Measurements from ENCODE around the gene HES2.
"Not testable (repeated sequence)": the region's sequence is repeated elsewhere in the genome, so short reads cannot be mapped to it uniquely, and the experiment has no call there.

The HES2 gene

GRCh38 chr1:6365047-6365446 is 54.7 kb downstream of the HES2 start:
- Histone ChIP-seq H3K79me2 (ENCODE audit: insufficient read depth, low read length) (no peaks in the 10 kb centered on the region), H3K4me2 (ENCODE audit: low read depth, low read length, poor library complexity, severe bottlenecking) (no peak overlapping the region)

DNA sequence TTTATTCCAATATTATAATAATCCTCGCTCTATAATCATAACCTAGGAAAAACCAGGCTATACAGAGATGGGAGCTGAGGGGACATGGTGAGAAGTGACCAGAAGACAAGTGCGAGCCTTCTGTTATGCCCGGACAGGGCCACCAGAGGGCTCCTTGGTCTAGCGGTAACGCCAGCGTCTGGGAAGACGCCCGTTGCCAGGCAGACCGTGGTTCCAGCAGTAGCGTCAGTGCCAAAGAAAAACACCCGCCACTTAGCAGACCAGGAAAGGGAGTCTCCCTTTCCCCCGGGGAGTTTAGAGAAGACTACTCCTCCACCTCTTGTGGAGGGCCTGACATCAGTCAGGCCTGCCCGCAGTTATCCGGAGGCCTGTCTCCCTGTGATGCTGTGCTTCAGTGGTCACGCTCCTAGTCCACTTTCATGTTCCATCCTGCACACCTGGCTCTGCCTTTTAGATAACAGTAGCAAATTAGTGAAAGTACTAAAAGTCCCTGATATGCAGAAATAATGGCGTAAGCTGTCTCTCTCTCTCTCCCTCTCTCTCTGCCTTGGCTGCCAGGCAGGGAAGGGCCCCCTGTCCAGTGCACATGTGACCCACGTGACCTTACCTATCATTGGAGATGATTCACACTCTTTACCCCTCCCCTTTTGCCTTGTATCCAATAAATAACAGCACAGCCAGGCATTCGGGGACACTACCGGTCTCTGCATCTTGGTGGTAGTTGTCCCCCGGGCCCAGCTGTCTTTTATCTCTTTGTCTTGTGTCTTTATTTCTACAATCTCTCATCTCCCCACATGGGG is 56.4 kb downstream of the HES2 start:
- not testable (repeated sequence) for H3K4me3 ChIP-seq (ENCODE audit: insufficient read depth, low read length, poor library complexity, severe bottlenecking); H3K9ac ChIP-seq (ENCODE audit: low read length); H3K27me3 ChIP-seq (ENCODE audit: low read length); H3K36me3 ChIP-seq (ENCODE audit: low read length); H4K20me1 ChIP-seq (ENCODE audit: low read depth, low read length); H3K27ac ChIP-seq (ENCODE audit: low read depth, low read length); H3K4me2 ChIP-seq (ENCODE audit: low read depth, low read length, poor library complexity, severe bottlenecking); H3K9me2 ChIP-seq (replicated peaks; ENCODE audit: insufficient read depth, low read length); H2AFZ ChIP-seq (ENCODE audit: low read depth, low read length, severe bottlenecking); H3K79me2 ChIP-seq (ENCODE audit: insufficient read depth, low read length); H3F3A ChIP-seq (ENCODE audit: insufficient read depth)
- peaks cover 11% of the 10 kb centered on the region for H3K9me3 ChIP-seq (ENCODE audit: insufficient read depth, low read length)
- TF ChIP-seq CTCF (IDR thresholded peaks at IDR 0.05; ENCODE audit: insufficient read depth, low read length, poor library complexity, severe bottlenecking): peak; percentile 40

More at GRCh38 chr1:6365047-6365446, 54.7 kb downstream of the HES2 start:
- Histone ChIP-seq H3K27me3 (ENCODE audit: low read length) (no peaks in the 10 kb centered on the region), H3K9me3 (ENCODE audit: insufficient read depth, low read length) (peaks cover 14% of the 10 kb centered on the region), H3F3A (ENCODE audit: insufficient read depth) (no peaks in the 10 kb centered on the region), H3K4me3 (ENCODE audit: insufficient read depth, low read length, poor library complexity, severe bottlenecking) (no peak overlapping the region), H2AFZ (ENCODE audit: low read depth, low read length, severe bottlenecking) (no peak overlapping the region), H3K27ac (ENCODE audit: low read depth, low read length) (no peak overlapping the region), H3K9ac (ENCODE audit: low read length) (no peak overlapping the region), H4K20me1 (ENCODE audit: low read depth, low read length) (no peaks in the 10 kb centered on the region), H3K9me2 (replicated peaks; ENCODE audit: insufficient read depth, low read length) (no peaks in the 10 kb centered on the region), H3K36me3 (ENCODE audit: low read length) (no peaks in the 10 kb centered on the region)
- TF ChIP-seq EZH2phosphoT487 (conservative IDR thresholded peaks at IDR 0.05; ENCODE audit: low read length): no peak
- TF ChIP-seq CTCF (IDR thresholded peaks at IDR 0.05; ENCODE audit: insufficient read depth, low read length, poor library complexity, severe bottlenecking): no peak
